ENCODE data around the gene ATF7IP.

- TF ChIP-seq, protein P1, sequence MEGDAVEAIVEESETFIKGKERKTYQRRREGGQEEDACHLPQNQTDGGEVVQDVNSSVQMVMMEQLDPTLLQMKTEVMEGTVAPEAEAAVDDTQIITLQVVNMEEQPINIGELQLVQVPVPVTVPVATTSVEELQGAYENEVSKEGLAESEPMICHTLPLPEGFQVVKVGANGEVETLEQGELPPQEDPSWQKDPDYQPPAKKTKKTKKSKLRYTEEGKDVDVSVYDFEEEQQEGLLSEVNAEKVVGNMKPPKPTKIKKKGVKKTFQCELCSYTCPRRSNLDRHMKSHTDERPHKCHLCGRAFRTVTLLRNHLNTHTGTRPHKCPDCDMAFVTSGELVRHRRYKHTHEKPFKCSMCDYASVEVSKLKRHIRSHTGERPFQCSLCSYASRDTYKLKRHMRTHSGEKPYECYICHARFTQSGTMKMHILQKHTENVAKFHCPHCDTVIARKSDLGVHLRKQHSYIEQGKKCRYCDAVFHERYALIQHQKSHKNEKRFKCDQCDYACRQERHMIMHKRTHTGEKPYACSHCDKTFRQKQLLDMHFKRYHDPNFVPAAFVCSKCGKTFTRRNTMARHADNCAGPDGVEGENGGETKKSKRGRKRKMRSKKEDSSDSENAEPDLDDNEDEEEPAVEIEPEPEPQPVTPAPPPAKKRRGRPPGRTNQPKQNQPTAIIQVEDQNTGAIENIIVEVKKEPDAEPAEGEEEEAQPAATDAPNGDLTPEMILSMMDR (IDR thresholded peaks at IDR 0.05), result no peak
- TF ChIP-seq POLR2AphosphoS5 (IDR thresholded peaks at IDR 0.05), result no peak
Measured at GRCh38 chr12:14408208-14408607, 42.7 kb downstream of the ATF7IP start.
